Stimulated activated CD4-positive, alpha-beta T cell treated with anti-CD3 and anti-CD28 coated beads, Interleukin-1b, Interleukin-23, amount 100 ng/mL, for 24 hours (primary cell): ENCODE data around the gene MYPOP.
"Not testable (repeated sequence)": the region's sequence is repeated elsewhere in the genome, so short reads cannot be mapped to it uniquely, and the experiment has no call there.

Experiments used
- DNase-seq, 4 experiments: peaks; one replicate each; pipeline ENCODE4 v3.0.0-alpha.2; 2020; ENCODE audit warnings: low read depth in 4 of 4, low spot score in 1 of 4

The MYPOP gene

DNA sequence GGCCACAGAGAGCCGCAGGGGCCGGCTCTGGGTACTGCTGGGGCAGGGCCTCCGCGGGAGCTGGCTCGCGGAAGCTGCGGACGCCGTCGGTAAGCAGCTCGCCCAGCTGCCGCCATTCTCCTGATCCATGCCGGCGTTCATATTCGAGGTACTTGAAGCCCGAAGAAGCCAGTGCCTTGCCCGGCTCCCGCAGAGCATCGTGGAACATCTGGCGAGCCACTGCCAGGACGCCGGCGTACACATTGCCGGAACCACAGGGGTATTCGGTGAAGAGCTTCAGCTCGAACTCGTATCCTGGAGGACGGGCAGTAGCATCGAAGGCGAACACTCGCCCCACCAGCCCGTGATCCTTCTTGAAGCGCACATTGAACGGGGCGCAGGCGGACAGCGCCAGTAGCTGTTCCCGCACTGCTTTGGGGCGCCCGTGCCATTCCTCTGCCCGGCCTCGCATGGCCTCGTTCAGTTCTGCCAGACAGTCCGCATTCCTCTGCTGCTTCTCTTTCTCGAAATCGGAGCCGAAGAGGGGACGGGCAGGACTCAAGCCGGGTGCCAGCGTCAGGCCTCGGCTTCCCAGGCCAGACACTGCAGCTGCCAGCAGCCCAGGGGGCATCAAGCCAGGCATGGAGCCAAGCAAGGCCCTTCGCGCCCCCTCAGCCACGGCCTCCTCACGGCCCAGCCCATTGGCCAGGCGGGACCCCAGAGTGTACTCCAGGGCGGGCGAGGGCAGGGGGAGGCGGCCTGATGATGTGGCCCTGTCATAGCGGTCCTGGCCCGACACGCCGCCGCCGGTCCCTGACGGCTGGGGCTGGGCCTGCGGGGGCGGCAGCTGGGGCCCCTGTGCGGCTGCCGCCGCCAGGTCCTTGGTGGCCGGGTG, 17.5 kb downstream of the MYPOP start:
- DNase-seq, result no peak

- no peak for DNase-seq
These were observed 18.3 kb downstream of the MYPOP start for GRCh38 chr19:45883881-45884681.

DNA sequence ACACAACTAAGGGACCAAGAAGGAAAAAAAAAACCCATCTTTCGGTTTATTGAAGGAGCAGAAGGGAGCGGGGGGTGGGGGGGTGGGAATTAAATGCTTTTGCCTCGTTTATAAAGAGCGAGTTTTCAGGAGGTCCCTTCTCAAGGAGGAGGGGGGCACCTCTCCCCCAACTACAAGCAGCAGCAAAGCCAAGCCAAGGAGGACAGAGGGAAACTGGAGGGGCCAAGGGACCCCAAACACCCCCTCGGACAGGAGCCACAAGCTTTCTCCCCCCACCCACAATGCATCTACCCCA, 18.9 kb downstream of the MYPOP start:
- no peak for DNase-seq

DNA sequence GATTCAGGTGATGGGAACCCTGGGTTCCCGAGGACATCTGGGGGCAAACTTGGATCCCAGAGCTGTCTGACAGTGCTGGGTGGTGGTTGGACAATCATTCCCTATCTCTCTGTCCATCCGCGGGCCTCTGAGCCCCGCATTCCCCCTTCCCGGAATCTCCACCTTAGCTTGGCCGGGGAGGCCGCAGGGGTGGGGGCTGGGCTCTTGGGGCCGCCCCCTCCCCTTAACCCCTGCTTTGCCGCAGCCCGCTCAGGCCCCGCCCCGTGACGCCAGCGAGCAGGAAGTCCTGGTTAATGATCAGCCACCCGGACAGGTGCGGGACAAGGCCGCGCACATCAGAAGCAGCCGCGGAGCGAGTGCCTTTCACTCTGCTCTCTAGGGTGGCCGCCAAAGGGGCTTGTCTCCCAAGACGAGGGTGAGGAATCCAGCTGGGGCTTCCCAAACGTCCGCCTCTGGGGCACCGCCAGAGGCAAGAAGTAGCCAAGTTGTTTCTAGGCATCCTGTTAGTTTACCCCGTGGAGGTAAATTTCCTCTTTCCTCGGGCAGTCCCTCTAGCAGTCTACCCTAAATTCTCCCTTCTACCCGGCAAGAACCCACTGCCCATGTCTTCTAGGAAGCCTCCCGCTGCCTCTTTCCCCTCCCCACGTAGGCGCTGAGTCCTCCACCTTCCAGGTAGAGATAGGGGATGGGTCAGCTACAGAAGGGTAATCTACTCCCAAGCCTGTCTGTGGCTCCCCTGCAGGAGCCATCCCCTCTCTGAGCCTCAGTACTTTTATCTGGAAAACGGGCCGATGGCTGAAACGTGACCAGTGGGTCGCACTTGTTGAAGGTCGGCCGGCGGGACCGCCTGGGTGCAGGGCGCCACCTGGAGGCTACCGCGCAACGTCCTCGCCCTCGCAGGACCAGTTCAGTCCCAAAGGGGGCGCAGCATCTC, 19.5 kb downstream of the MYPOP start:
- peak; percentile 68 to 82 (median 73) for DNase-seq

DNA sequence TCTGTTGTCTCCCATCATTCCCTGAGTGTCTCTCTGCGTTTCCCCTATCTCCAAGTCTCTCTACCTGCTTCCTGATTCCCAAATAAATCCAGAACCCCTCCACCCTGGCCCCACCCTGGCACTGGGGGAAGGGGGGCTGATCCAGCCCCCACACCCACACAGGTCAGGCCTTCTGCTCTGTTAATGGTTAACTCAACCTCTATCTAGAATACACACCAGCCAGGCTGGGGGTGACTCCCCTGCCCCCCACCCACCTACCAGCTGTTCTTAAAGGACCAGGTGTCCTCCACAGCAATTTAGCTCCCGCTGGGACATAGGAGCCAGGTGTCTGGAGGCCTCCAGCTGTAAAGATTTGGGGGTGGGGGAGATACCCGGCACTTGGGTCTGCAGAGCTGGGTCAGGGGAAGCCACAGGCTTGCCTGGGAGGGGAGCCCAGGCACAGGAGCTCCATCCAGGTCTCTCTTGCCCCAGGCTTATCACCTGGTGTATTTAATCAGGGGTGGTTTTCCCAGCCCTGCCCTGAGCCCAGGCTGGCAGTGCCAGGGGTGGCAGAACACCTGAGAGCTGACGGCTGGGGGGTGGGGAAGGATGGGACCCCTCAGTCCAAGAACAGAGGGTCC, 20.4 kb downstream of the MYPOP start:
- DNase-seq, result no peak

GRCh38 chr19:45881082-45881908, 21.1 kb downstream of the MYPOP start:
- DNase-seq, result no peak

GRCh38 chr19:45879971-45880370, 22.4 kb downstream of the MYPOP start:
- DNase-seq, result no peak

DNA sequence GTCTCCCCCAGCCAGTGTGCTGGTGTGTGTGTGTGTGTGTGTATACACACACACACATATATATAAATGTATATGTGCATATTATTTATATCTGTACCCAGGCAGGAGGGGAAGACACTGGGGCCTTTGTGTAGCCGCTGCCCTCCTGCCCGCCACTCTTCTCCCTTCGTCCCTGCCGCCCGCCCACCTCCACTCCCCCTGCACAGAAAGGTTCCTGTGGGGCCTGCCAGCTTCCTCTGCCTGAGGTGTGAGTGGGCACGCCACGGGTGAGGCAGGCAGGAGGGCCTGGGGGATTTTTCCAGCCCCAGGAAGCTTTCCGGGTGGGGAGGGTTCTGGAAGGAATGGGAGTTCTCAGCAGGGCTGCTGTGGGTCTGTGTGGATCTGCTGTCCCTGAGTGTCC, 23.4 kb downstream of the MYPOP start:
- no peak for DNase-seq

GRCh38 chr19:45878043-45878794, 24.2 kb downstream of the MYPOP start:
- no peak for DNase-seq

- no peak for DNase-seq
These were observed 25.8 kb downstream of the MYPOP start for GRCh38 chr19:45876411-45877197.

GRCh38 chr19:45876161-45876410, 26.3 kb downstream of the MYPOP start:
- DNase-seq, result no peak

- DNase-seq, result no peak
These were observed 27.8 kb downstream of the MYPOP start for GRCh38 chr19:45874620-45874966.

GRCh38 chr19:45873219-45873772, 29.1 kb downstream of the MYPOP start:
- no peak for DNase-seq

DNA sequence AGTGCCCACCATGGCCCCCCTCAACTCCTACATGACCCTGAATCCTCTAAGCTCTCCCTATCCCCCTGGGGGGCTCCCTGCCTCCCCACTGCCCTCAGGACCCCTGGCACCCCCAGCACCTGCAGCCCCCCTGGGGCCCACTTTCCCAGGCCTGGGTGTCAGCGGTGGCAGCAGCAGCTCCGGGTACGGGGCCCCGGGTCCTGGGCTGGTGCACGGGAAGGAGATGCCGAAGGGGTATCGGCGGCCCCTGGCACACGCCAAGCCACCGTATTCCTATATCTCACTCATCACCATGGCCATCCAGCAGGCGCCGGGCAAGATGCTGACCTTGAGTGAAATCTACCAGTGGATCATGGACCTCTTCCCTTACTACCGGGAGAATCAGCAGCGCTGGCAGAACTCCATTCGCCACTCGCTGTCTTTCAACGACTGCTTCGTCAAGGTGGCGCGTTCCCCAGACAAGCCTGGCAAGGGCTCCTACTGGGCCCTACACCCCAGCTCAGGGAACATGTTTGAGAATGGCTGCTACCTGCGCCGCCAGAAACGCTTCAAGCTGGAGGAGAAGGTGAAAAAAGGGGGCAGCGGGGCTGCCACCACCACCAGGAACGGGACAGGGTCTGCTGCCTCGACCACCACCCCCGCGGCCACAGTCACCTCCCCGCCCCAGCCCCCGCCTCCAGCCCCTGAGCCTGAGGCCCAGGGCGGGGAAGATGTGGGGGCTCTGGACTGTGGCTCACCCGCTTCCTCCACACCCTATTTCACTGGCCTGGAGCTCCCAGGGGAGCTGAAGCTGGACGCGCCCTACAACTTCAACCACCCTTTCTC, 30.1 kb downstream of the MYPOP start:
- no peak for DNase-seq

DNA sequence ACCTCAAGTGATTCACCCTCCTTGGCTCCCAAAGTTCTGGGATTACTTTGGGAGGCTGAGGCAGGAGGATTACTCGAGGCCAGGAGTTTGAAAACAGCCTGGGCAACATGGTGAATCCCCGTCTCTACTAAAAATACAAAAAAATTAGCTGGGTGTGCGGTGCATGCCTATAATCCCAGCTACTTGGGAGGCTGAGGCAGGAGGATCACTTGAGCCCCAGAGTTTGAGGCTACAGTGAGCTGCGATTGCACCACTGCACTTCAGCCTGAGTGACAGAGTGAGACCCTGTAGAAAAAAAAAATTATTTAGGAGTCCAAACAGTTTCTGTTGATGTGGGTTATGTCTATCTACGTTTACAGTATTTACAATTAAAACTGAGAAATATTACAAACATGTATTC, 31.6 kb downstream of the MYPOP start:
- DNase-seq, result no peak

DNA sequence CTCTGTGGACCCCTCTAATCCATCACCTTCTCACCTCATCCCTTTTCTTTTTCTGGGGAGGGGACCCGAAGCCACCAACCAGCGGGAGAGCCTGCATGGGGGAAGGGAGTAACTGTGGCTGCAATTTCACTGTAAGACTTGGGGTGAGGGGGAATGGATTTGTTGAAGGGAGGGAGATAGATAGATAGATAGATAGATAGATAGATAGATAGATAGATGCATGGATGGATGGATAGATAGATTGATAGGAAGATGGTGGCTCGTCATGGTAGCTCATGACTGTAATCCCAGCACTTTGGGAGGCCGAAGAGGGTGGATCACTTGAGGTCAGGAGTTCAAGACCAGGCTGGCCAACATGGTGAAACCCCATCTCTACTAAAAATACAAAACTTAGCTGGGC, 35.2 kb downstream of the MYPOP start:
- not testable (repeated sequence) for DNase-seq

DNA sequence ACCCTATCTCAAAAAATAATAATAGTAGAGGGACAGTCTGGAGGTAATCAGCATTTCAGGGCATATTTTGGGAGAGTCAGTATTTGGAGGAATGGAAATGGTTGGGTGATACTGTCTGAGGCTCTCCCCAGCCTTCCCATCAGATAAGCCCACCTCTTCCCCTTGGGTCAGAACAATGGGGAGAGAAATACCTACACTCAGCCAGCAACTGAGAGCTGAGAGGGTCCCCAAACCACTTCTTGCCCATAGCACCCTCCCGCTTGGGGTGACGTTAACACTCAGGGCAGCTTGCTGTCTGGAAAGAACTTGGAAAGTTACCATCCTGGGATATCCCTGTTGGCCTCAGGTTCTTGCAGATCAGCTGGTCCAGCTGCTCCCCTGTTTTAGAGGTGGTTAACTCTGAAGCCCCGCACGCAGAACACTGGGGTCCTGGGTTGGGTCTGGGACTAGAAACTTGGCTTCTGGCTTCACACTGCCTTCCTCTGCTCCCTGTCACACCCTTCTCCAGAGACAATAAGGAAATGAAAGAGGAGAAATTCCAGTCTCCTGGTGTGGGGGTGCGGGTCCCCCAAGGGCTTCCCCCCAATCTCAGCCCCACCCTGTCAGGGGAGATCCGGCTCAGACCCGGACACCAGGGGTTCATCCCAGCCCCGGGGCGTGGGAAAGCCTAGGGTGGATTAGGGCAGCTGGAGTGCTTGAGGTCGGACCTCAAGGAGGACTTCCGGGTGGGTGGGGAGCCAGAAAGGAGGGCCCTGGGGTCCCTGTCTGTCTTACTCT, 35.8 kb downstream of the MYPOP start:
- DNase-seq, result no peak
